GM12864 (cell line): ENCODE data around the gene HOXA11.

Experiments used
- DNase-seq: peaks from one replicate; pipeline ENCODE4 v3.0.0-alpha.2; 2011; ENCODE audit warnings: low read depth
- H3K4me3 ChIP-seq: 2 replicates; pipeline ENCODE4 v1.5.1; 2011; ENCODE audit warnings: mild to moderate bottlenecking, low read depth, low read length, control low read depth
- CTCF ChIP-seq: IDR thresholded peaks from 2 replicates; pipeline ENCODE4 v1.5.1; 2011; ENCODE audit warnings: low read depth, mild to moderate bottlenecking, moderate library complexity, low read length, control low read depth, inconsistent platforms; ENCODE audit errors: missing control alignments

The HOXA11 gene

GRCh38 chr7:27179503-27180430 lies 5.3 kb downstream of the HOXA11 start:
- no peak for DNase-seq
- H3K4me3 ChIP-seq, result no peak overlapping the region
- TF ChIP-seq CTCF, result peak; percentile 64

GRCh38 chr7:27179030-27179429 lies 6.0 kb downstream of the HOXA11 start:
- DNase-seq, result no peak
- TF ChIP-seq CTCF, result no peak
- no peak overlapping the region for H3K4me3 ChIP-seq

GRCh38 chr7:27178366-27178765 lies 6.7 kb downstream of the HOXA11 start:
- no peak overlapping the region for H3K4me3 ChIP-seq
- TF ChIP-seq CTCF, result no peak
- no peak for DNase-seq

GRCh38 chr7:27177795-27178320 lies 7.2 kb downstream of the HOXA11 start:
- H3K4me3 ChIP-seq, result no peak overlapping the region
- TF ChIP-seq CTCF, result no peak
- no peak for DNase-seq

GRCh38 chr7:27176962-27177794 lies 7.9 kb downstream of the HOXA11 start:
- TF ChIP-seq CTCF, result no peak
- DNase-seq, result no peak
- no peak overlapping the region for H3K4me3 ChIP-seq

GRCh38 chr7:27176524-27176845 lies 8.5 kb downstream of the HOXA11 start:
- no peak overlapping the region for H3K4me3 ChIP-seq
- TF ChIP-seq CTCF, result no peak
- DNase-seq, result no peak
